Transverse colon (tissue), 3 donors: ENCODE measurements around the gene LRRC37A.
"Not testable (repeated sequence)": the region's sequence is repeated elsewhere in the genome, so short reads cannot be mapped to it uniquely, and the experiment has no call there.

Source experiments
- CTCF ChIP-seq, 5 experiments: fragments of 200-600 bp in 3 of 5; fragments of 450-650 bp in 2 of 5; sonication (generic) in 3 of 5; IDR thresholded peaks; 1 replicate in 2 of 5; 2 replicates in 3 of 5; pipeline ENCODE4 v1.5.1; 2016 to 2017; ENCODE audit warnings: antibody characterized with exemption in 5 of 5, inconsistent platforms in 3 of 5, mild to moderate bottlenecking in 2 of 5, moderate library complexity in 1 of 5
- POLR2A ChIP-seq: fragments of 450-650 bp; IDR thresholded peaks from one replicate; pipeline ENCODE4 v1.6.1; 2016; ENCODE audit warnings: antibody characterized with exemption, mild to moderate bottlenecking, moderate library complexity

- not testable (repeated sequence) for TF ChIP-seq CTCF (IDR thresholded peaks at IDR 0.05); POLR2A
Measured at GRCh38 chr17:46284467-46284866, 10.5 kb upstream of the LRRC37A start.
